LHCN-M2 (cell line): ENCODE results near the gene RIC3. TPM values are rescaled to one million over a fixed set of nuclear protein-coding genes. Genes with fewer than 3 reads are reported as not detected.
"Not testable (repeated sequence)": the region's sequence is repeated elsewhere in the genome, so short reads cannot be mapped to it uniquely, and the experiment has no call there.

Source experiments
- DNase-seq: peaks from one replicate; pipeline ENCODE4 v3.0.0-alpha.2; 2012; ENCODE audit warnings: low read depth
- total RNA-seq: library from RNA; depleted of rRNA; stranded (reverse); fragments of >200 nt; gene quantifications from 2 replicates; pipeline ENCODE4 v1.2.3, GENCODE V29; 2014

The RIC3 gene
- total RNA-seq, 1 experiment from 2014 or later: not detected

DNA sequence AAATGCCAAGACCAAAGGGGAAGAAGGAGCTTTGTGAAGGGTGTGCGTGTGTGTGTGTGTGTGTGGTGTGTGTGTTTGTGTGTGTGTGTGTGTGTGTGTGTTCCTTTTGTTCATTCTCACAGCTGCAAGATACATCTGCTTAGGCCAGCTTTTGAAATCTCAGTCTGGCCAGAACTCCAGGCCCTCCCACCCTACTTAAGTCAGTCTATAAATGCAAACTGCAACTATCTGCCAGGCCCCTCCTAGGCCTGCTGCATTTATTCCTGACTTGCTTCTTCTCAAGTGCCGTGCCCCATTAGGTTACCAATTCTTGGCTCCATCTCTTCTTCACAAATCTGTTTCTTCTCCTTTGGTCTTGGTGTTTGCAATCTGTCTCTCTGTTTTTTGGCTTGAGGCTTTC is 21.6 kb upstream of the RIC3 start:
- DNase-seq: no peak

DNA sequence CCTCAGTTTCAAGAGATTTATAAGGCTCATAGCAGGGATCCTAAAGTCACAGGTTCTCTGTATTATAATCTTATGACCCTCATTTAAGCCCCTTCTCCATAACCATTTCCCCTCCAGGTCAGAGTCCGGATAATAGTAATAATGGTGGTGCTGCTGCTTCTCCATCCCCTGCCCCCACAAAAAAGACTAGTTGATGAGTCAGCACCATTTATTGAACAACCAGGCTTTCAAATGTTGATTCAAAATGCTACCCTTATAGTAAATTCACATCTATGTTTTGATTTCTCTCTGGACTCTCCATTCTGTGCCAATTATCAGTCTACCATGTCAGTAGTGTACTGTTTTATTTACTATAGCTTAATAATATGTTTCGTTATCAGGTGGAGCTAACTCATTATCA is 17.6 kb upstream of the RIC3 start:
- DNase-seq: no peak

DNA sequence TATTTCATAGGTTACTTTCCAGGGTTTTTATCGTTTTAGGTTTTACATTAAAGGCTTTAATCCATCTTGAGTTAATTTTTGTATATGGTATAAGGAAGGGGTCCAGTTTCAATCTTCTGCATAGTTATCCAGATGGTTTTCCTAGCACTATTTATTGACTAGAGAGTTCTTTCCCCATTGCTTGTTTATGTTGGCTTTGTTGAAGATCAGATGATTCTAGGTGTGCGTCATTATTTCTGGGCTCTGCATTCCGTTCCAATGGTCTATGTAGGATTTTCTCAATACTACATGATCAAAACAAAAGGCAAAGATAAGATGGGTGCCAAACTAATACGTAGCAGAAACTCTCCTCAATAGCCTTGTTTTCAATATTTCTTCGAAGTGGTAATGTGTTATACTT is 14.3 kb upstream of the RIC3 start:
- no peak for DNase-seq

DNA sequence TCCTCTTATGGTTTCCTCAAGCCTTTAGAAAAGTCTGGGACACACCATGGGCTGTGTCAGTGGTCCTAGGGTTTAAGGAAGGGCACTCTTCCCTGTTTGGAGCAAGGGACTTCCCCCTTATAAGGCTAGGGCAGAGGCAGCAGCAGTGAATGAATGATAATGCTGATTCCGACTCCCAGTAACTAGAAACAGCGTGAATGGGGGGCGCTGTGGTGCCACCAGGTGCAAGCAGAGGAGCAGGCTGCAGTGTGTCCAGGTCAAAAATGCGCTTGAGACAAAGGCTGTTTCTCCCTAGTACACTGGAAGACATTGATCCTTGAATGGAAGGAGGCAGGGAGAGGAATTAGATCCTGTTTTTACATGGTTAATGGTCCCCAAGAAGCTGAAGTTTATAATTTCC is 11.6 kb upstream of the RIC3 start:
- no peak for DNase-seq

DNA sequence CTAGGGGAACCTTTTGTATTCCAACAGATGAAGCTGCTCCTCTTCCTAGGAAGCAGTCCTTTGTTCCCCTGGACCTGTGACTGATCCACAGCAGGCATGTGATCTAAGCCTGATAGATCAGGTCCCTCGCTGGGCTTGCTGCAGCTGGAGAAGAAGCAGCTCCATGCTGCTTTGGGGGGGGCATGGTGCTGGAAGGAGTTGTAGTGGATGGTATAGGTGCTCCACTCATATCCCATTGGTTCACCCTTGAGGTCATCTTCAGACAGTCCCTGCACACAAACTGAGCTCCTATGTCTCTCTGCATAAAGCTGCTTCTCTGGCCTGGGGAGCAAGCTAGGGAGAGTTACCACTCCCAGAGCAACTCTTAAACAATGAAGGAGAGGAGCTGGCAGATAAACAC is 9.5 kb upstream of the RIC3 start:
- no peak for DNase-seq

DNA sequence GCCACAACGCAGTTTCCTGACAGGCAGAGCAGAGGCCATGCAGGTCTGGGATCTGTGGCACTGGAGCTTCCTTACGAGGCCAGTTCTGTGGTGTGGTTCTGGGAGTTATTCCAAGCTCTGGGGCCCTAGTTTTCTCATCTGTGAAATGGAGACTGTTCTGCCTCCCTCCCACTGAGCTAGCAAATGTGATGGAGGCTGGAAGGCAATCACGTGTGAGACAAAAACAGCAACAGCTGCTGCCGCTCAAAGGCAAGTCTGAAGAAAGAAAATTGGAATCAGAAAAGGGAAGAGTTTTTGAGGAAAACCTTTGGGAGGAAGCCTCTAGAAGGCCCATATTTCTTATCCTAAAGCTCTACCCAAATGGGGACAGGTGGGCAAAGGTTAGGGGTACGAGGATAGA is 8.3 kb upstream of the RIC3 start:
- peak; percentile 3 for DNase-seq

DNA sequence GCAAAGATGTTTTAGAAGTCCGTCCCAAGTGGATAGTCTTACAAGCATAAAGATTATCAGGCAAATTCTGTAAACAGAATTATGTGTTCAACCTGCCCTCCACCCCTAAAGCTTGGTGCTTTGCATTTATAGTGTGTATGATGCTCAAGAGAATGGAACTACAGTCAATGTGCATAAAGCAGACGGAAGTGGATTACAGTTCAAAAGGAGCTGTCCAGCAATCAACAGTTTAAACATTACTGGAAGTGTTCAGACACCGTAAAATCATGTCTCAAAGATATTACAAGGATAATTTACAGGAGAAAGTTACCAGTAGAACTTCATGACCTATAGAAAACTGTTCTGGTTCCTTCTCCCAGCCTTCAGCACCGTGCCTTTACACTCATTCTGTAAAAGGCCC is 1.0 kb downstream of the RIC3 start:
- DNase-seq: peak; percentile 5

DNA sequence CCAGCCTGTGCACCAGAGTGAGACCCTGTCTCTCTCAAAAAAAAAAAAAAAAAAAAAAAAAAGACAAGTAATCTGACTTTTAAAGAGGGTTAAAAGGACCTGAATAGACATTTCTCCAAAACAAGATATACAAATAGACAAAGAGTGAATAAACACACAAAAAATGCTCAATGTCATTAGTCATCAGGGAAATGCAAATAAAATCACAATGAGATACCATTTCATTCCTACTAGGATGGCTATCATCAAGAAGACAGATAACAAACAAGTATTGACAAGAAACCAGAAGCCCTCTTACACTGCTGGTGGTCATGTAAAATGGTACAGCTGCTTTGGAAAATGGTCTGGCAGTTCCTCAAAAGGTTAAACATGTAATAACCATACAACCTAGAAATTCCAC is 4.1 kb downstream of the RIC3 start:
- no peak for DNase-seq

DNA sequence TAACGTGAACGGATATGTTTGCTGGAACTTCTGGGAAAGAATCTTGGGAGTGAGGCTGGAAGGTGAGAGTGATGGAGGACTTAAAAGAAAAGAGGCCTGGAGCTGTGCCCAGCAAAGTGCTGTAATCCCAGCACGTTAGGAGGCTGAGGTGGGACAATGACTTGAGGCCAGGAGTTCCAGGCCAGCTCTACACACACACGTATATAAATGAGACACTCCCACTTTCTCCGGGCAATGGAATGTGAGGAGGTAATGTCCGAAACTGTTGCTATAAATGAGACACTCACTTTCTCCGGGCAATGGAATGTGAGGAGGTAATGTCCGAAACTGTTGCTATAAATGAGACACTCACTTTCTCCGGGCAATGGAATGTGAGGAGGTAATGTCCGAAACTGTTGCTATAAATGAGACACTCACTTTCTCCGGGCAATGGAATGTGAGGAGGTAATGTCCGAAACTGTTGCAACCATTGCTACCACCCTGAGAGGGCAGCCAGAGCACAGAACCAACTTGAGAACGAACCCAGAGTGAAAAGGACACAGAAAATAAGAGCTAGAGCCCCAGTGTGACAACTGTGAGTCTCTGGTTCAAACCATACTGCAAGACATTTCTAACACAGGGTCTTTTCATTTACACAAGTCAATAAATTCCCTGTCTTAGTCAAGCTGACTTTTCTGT is 7.1 kb downstream of the RIC3 start:
- not testable (repeated sequence) for DNase-seq

DNA sequence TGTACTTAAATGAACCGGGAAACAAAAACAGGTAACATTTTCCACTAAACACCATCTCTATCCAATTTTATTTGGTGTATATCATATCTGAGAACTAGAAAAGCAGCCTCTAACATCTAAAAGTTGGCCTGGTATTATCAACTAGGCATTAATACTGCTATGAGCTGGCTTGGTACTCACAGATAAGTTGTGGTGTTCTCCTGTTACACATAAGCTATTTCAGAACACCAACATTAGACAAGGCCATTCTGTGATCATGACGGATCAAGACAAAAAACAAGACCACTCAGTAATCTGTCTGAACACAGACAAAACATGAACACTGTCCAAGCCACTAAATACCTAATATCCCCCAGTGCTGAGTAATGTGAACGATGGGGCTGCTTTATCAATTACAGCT is 11.9 kb downstream of the RIC3 start:
- DNase-seq: no peak

DNA sequence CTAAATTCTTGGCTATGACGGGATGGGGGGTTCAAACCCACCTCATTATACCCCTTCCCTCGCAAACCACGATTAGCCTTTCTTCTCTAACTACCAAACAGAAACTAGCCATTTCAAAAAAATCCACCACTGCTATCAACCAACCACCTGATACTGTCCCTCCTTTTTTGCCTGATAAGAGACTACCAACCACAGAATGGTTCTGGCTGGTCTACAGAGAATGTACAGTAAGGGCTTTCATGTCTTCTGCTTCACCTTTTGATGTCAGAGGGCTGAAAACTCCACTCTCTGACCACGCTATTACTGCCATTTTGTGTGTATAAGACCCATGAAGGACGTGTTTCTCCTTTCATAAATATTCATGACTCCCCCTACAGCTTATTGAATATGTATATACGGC is 19.1 kb downstream of the RIC3 start:
- no peak for DNase-seq

DNA sequence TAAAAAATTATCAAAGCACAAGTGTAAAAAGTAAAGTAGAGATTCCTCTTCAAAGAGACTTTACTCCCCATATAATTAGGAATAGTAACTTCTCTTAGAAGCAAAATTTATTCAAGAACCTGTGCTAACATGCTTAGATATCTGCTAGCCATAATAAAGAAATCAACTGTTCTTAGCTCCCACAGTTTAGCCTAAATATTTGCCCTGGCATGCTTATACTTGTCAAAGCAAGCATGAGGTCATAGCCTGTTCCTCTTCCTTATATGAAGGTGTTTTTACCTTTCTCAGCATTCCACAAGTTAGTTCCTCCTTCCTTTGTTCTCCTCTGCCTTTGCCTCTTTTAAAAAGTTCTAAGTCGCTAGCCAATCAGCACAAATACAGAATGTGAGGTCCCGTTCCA is 30.3 kb downstream of the RIC3 start:
- DNase-seq: no peak

DNA sequence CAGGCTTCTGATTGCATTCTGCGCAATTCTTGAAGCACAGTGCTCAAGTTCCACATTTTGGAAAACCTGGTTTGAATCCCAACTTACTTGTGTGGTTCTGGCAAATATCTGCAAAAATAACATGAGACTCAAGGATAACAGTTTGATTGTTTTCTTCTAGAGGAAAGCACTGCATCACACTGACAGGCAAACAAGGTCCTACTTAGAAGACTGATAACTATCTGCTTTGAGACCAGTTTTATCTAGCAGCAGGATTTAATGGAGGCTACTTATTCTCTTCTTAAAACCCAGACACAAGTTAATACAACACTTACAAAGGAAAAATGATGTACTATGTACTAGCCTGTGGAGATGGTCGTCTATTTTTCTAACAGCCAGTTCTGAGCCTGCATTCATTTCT is 41.4 kb downstream of the RIC3 start:
- no peak for DNase-seq

DNA sequence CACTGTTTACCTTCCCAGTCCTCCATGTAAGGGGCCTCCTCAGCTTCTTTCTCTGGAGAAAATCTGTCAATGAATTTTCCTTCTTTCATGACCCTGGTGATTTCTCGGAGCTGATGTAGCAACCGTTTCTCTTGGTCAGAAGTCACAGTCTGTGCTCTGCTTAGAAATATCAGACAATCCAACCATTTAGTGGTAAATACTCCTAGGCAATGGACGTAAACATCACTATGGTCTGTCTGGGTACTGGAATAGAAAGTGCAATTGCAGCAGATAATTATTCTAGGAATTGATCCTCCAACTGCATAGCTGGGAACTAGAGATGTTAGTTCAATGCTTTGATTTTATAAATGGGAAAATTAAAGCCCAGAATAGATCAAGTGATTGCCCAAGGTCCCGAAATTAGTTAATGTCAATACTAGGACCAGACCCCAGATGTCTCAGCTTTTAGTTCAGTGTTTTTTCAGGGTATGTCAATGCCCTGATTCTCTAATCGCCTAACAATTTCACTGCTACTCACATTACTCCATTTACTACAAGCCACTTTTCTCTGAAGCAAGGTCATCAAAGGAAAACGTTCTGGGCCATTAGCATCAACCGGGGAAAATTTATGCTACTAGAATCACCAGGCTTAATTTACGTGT is 42.1 kb downstream of the RIC3 start:
- no peak for DNase-seq

DNA sequence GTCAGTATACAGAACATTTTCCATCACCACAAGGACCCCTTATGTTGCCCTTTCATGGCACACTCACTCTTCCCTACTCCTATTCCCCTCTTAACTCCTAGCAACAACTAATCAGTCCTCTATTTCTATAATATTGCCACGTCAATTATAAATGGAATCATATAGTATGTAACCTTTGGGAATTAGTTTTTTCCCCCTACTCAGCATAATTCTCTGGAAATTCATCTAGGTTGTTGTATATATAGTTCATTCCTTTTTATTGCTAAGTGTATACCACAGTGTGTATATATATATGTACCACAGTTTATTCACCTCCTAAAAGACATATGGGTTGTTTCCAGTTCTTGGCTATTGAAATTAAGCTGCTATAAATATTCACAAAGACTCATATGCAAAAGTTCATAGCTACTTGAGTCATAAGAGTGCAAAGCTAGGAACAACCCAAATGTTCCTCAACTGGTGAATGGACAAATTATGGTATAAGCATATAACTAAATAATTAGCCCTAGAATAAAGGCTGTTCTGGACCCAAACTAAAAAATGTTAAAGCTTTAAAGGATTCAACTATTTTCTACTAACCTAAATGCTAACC is 46.6 kb downstream of the RIC3 start:
- DNase-seq: no peak

DNA sequence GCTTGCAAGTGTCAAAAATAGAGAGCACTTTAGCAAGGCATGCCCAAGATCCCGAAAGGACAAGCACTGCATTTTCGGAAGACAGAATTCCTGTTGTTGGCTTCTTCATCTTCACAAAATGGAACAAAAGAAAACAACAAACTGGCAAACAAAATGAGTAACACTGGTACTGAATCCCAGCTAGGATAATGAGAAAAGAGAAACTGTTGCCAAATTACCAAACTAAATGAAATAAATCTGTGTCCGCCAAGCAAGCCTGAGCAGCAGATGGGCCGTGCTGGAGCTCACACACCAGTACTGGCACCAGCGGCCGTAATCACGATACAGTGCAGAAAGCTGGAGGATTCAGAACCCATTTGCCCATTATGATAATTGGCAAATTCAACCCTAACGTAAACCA is 57.2 kb downstream of the RIC3 start:
- no peak for DNase-seq

DNA sequence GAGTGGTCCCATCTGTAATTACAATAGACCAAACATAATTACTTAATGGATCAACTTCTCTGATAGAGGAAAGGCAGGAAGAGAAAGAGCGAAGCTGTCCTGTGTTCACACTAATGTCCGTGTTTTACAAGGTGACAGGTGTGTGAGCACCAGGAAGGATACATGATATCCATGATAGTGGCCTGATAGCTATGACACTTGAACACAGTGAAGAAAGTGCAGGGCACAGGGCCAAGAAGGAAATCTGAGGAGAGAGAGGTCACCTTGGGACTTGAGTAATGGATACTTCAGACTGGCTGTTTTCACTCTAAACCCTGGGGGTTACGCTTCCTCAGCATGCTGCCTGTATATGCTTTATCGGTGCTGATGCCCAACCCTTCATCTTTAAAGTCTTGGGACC is 58.4 kb downstream of the RIC3 start:
- DNase-seq: no peak

DNA sequence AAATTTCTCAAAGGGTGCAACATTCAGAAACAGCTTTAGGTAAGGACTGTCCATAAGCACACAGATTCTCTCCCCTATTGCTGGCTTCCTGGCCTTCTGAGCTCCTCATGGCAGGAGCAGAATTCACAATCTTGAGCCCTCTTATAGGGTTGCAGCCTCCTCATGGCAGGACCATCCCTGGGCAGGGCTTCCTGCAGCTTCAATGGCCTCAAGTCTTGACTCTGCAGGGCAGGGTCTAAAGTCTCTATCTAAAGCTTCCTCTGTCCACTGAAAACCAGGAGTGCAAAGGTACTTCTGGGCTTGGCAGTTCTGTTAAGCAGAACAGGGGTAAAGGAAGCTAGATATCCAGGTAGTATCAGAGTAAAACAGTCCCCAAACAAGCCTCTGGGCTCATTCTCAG is 59.1 kb downstream of the RIC3 start:
- DNase-seq: no peak

DNA sequence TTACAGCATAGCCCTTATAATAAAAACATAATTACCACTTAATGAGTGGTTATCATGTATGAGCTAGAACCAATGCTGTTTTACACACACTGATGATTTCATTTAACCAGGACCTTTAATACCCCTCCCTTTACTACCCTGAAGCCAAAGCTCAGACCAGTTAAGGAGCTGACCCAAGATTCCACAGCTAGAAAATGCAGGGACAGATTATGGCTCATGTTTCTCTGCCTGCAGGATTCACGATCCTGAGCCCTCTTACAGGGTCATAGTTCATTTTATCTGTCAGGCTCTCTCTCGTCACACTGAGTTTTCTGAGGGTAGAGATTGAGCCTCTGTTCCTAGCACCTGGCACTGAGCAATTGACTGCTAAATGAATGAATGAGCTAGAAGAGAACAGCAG is 60.4 kb downstream of the RIC3 start:
- no peak for DNase-seq

DNA sequence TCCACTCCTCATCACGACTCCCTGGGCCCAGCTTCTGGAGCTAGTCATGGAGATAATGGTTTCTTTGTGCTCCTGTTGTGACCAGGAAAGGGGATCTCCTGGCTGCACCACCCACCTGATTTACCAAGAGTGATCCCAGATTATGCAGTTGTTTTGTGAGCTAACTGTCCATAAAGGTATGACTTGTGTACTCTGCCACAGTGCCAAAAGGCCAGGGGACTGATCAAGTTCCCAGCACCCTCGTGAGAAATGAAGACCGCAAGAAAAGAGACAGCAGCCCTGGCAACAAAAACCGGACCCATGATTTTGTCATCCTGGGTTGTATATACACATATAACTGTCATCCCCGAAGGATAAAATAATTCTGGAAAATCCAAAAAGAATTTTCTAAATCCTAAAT is 61.2 kb downstream of the RIC3 start:
- DNase-seq: no peak

DNA sequence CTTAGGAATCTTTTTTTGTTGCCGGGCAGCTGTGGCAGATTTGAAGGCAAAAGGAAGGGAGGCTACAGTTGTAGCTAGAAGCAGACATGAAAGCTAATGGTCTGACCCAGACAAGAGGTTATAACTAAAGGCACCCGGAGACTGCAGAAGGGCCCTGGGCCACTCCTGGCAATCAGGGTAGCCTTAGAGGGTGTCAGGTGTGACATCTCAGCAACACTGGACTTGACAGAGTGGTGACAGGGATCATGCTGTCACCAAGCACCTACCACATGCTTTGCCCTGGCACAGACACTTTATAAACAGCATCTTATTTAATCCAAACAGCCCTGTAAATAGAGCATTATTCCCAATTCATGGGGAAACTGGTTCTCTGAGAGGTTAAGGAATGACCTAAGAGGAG is 62.1 kb downstream of the RIC3 start:
- DNase-seq: no peak

DNA sequence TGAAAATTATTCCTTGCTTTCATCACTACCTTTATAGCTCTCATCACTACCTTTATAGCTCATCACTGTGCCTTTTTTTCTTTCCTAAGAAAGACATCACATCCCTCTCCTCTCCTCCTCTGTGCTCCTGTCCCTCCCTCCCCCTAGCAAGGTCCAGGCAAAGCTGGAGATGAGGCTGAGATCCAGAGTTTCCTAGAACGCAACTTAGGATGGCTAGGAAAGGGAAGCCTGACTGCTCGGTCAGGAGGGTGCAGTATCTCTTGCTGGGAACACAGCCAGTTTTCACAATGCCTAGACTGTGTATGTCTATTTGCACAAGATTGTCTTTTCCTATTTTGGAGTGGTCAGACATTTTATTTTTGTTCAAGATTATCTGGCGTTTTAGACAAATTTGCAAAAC is 63.2 kb downstream of the RIC3 start:
- DNase-seq: no peak

DNA sequence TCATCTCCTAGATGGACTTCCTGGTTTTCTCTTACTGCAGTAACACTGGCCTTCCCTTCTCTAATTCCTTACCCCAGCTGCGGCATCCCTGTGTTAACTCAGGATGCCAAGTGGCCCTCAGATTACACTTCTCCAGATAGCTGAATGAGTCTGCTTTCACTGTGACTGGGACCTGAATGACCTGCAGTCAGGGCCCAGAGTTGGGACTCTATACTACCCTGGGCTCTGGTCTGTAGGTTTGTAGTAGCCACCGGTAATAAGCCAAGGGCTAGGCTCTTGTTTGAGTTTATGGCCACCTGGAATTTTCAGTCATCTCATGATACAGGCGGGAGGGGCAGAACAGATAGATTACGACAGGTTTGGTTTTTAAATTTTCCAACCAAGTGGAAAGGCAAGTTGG is 63.7 kb downstream of the RIC3 start:
- DNase-seq: no peak

DNA sequence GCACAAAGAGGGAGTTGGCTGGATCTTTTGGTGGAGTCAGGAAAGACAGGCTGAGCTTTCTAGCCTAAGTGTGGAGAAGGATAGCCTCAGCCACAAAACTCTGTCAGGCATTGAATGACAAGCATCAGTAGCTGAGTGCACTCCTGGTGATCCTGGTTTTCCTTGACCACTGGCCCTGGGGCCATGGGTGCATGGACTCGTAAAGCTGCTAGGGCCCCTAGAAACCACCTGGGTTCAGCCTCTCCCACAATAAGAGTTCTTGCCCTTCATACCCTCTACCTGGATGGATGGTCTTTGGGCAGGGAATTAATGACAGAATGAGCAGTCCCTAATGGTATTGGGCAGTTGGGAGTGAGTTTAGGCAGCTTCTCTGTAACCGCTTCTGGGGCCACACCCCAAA is 64.9 kb downstream of the RIC3 start:
- DNase-seq: no peak
